ENCODE data around the gene VPS37C. TPM values are rescaled to one million over a fixed set of nuclear protein-coding genes. Genes with fewer than 3 reads are reported as not detected.

VPS37C gene
- total RNA-seq, 2 donors from 2014 or later = 12.9 to 28.8 TPM

DNA sequence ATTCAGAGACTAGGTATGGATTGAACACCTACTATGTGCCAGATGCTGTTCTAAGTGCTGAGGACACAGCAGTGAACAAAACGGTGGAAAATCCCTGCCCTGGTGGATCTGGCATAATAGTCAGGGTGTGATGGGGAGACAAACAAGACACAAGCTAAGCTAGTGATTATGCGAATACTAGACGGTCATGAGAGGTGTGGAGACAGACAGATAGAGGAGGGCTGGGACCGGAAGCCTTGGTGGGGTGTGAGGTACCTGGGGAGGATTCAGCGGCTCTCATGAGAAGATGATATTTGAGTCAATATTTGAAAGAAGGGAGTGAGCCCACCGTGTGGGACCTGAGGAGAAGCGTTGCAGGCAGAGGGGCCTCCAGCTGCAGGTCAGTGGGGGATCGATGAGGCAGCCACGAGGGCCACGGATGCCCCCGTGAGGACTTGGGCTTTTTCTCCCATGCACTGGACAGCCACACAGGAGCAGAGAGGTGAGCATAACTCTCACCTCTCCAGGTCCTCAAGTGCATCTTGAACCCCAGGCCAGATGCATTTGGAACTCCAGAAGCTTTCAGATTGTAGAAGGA lies 54.2 kb downstream of the VPS37C start:
- Histone ChIP-seq H3K4me1 (no peaks in the 10 kb centered on the region), H3K36me3 (no peaks in the 10 kb centered on the region), H3K27ac (no peak overlapping the region), H3K9me3 (no peaks in the 10 kb centered on the region), H3K4me3 (no peak overlapping the region), H3K27me3 (no peaks in the 10 kb centered on the region)
- TF ChIP-seq, protein P1, sequence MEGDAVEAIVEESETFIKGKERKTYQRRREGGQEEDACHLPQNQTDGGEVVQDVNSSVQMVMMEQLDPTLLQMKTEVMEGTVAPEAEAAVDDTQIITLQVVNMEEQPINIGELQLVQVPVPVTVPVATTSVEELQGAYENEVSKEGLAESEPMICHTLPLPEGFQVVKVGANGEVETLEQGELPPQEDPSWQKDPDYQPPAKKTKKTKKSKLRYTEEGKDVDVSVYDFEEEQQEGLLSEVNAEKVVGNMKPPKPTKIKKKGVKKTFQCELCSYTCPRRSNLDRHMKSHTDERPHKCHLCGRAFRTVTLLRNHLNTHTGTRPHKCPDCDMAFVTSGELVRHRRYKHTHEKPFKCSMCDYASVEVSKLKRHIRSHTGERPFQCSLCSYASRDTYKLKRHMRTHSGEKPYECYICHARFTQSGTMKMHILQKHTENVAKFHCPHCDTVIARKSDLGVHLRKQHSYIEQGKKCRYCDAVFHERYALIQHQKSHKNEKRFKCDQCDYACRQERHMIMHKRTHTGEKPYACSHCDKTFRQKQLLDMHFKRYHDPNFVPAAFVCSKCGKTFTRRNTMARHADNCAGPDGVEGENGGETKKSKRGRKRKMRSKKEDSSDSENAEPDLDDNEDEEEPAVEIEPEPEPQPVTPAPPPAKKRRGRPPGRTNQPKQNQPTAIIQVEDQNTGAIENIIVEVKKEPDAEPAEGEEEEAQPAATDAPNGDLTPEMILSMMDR (IDR thresholded peaks at IDR 0.05) = no peak
- no peak for DNase-seq (ENCODE audit: low spot score)

DNA sequence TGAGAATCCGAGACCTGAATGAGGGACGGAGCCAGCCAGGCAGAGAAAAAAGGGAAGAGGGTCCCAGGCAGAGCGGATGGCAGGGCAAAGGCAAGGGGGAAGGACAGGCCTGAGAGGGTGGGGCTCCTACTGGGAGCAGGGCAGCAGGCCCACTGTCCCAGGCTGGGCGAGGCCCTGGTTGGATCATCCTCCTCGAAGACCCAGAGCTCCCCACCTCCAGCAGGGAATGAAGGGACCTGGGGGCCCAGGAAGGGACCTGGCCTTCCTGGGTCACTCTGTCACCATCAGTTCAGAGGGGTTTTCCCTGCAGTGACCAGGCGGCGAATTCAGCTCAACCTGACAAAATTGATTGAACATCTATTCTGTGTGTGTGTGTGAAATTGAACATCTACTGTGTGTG lies 54.9 kb downstream of the VPS37C start:
- Histone ChIP-seq H3K4me3 (no peak overlapping the region), H3K36me3 (no peaks in the 10 kb centered on the region), H3K4me1 (no peaks in the 10 kb centered on the region), H3K27me3 (no peaks in the 10 kb centered on the region), H3K27ac (no peak overlapping the region), H3K9me3 (no peaks in the 10 kb centered on the region)
- DNase-seq (ENCODE audit: low spot score) = no peak
- TF ChIP-seq, protein P1 (IDR thresholded peaks at IDR 0.05) = no peak

GRCh38 chr11:61104963-61105362 lies 56.3 kb downstream of the VPS37C start:
- H3K9me3 ChIP-seq = no peaks in the 10 kb centered on the region
- H3K27ac ChIP-seq = no peak overlapping the region
- DNase-seq (ENCODE audit: low spot score) = no peak
- no peaks in the 10 kb centered on the region for H3K27me3 ChIP-seq
- H3K4me1 ChIP-seq = no peaks in the 10 kb centered on the region
- H3K4me3 ChIP-seq = no peak overlapping the region
- TF ChIP-seq, protein P1 (IDR thresholded peaks at IDR 0.05) = no peak
- H3K36me3 ChIP-seq = no peaks in the 10 kb centered on the region

GRCh38 chr11:61103851-61104423 lies 57.3 kb downstream of the VPS37C start:
- Histone ChIP-seq H3K27me3 (no peaks in the 10 kb centered on the region), H3K27ac (no peak overlapping the region), H3K4me1 (no peaks in the 10 kb centered on the region), H3K4me3 (no peak overlapping the region), H3K36me3 (no peaks in the 10 kb centered on the region), H3K9me3 (no peaks in the 10 kb centered on the region)
- TF ChIP-seq, protein P1 (IDR thresholded peaks at IDR 0.05) = no peak
- no peak for DNase-seq (ENCODE audit: low spot score)

- no peaks in the 10 kb centered on the region for H3K9me3 ChIP-seq
- no peak for DNase-seq (ENCODE audit: low spot score)
- no peaks in the 10 kb centered on the region for H3K36me3 ChIP-seq
- no peaks in the 10 kb centered on the region for H3K27me3 ChIP-seq
- TF ChIP-seq, protein P1 (IDR thresholded peaks at IDR 0.05) = no peak
- H3K4me3 ChIP-seq = no peak overlapping the region
- no peak overlapping the region for H3K27ac ChIP-seq
- no peaks in the 10 kb centered on the region for H3K4me1 ChIP-seq
Measured at GRCh38 chr11:61102667-61103571, 58.3 kb downstream of the VPS37C start.

All from right atrium auricular region (tissue), 2 donors.